Measurements from ENCODE around the gene MYO7B.

The MYO7B gene

GRCh38 chr2:127678991-127679390, 143.5 kb downstream of the MYO7B start:
- CTCF ChIA-PET, result no interaction called here
- DNase-seq (ENCODE audit: extremely low spot score), result no peak
- POLR2A ChIA-PET, result no interaction called here
- no peak for TF ChIP-seq CTCF (IDR thresholded peaks at IDR 0.05; ENCODE audit: control extremely low read depth, extremely low read depth, low read depth, missing control alignments)

DNA sequence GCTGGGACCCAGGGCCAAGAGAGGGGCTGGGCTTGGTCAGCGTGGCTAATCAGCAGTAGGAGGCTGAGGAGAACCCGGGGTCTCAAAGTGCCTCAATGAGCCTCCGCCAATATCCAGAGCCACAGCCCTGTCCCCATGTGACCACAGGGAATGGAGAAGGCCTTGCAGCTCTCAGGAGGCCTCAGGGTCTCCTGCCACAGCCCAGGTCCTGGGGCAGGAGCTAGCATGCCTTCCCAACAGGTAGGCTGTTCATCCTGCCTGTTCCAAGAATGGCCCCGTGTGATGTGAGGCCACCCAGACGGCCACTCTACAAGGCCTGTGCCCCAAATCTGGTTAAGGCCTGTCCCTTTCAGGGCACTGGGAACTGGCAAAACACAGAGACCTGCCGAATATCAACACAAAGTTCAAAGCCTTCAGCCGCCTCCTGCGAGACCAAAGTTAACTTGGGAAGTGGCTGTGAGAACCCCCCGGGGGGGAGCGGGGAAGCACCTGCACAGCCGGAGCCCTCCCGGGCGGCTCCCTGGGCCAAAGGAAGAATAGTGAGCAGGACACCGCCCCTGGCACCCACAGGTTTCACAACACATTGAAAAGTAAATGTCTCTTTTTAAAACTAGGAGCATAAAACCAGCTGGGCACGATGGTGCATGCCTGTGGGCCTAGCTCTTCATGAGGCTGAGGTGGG, 144.3 kb downstream of the MYO7B start:
- peak; percentile 20 for DNase-seq (ENCODE audit: extremely low spot score)
- ChIA-PET POLR2A (no interaction called here), CTCF (interaction anchor here (1.2 to 1.4 kb wide), 2 partner anchors 14 to 30 kb away, joined by 3 to 5 read pairs; no protein-coding TSS in a partner anchor)
- TF ChIP-seq CTCF (IDR thresholded peaks at IDR 0.05; ENCODE audit: control extremely low read depth, extremely low read depth, low read depth, missing control alignments), result no peak

- CTCF ChIA-PET, result interaction anchor here (1.2 to 1.4 kb wide), 2 partner anchors 13 to 31 kb away, joined by 3 to 5 read pairs; no protein-coding TSS in a partner anchor
- no peak for DNase-seq (ENCODE audit: extremely low spot score)
- POLR2A ChIA-PET, result no interaction called here
- TF ChIP-seq CTCF (IDR thresholded peaks at IDR 0.05; ENCODE audit: control extremely low read depth, extremely low read depth, low read depth, missing control alignments), result no peak
Measured at GRCh38 chr2:127680706-127681287, 145.3 kb downstream of the MYO7B start.

DNA sequence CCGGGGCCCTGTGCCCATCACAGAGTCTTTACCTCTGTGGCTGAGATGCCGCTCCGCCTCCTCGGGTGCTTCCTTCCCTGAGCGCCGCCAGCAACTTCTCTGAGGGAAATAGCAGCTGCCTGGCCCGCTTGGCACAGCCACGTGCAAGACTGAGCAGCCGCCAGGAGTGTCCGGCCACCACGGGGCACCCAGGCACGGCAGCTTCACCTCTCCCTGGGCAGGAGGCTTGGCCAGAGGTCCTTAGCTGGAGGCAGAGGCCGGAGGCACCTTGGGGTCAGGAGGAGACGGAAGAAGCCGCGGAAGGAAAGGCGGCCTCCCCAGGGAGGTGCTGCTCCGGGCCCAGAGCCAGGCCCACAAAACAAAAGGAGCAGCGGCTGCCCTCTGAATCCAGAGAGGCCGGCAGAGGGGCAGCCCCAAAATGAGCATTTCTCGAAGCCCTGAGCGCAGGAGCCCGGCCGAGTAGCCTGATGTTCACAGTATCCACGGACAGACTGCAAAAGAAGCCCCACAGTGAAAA, 145.9 kb downstream of the MYO7B start:
- POLR2A ChIA-PET, result no interaction called here
- peak; percentile 16 for DNase-seq (ENCODE audit: extremely low spot score)
- TF ChIP-seq CTCF (IDR thresholded peaks at IDR 0.05; ENCODE audit: control extremely low read depth, extremely low read depth, low read depth, missing control alignments), result no peak
- CTCF ChIA-PET, result interaction anchor here (1.0 kb wide), 1 partner anchor 14 kb away, joined by 3 read pairs; no protein-coding TSS in a partner anchor

- CTCF ChIA-PET, result interaction anchor here (0.8 to 1.5 kb wide), 3 partner anchors 10 to 76 kb away, joined by 3 to 7 read pairs (median 3); no protein-coding TSS in a partner anchor
- DNase-seq (ENCODE audit: extremely low spot score), result no peak
- POLR2A ChIA-PET, result no interaction called here
Measured at GRCh38 chr2:127681976-127682857, 146.7 kb downstream of the MYO7B start.

More at GRCh38 chr2:127681976-127682857, 146.7 kb downstream of the MYO7B start:
- TF ChIP-seq CTCF (IDR thresholded peaks at IDR 0.05; ENCODE audit: control extremely low read depth, extremely low read depth, low read depth, missing control alignments), result no peak

Data from GM10248 (cell line).